Neuron (in vitro differentiated cells): ENCODE measurements around the gene NHERF1.

Experiments
- H2AFZ ChIP-seq: one replicate; pipeline ENCODE4 v1.6.1; 2013; ENCODE audit warnings: low read depth, mild to moderate bottlenecking, inconsistent platforms, low read length, moderate library complexity
- H3K27me3 ChIP-seq: one replicate; pipeline ENCODE4 v1.6.1; 2013; ENCODE audit warnings: low read length; ENCODE audit not compliant: insufficient read depth
- H3K36me3 ChIP-seq: one replicate; pipeline ENCODE4 v1.6.1; 2013; ENCODE audit warnings: low read length; ENCODE audit not compliant: insufficient read depth
- H3K4me1 ChIP-seq: one replicate; pipeline ENCODE4 v1.6.1; 2013; ENCODE audit warnings: low read length; ENCODE audit not compliant: insufficient read depth
- H3K4me3 ChIP-seq: 2 replicates; pipeline ENCODE4 v1.5.1; 2013; ENCODE audit warnings: mild to moderate bottlenecking, low read length, moderate library complexity
- H3K9me3 ChIP-seq: one replicate; pipeline ENCODE4 v1.6.1; 2013; ENCODE audit warnings: low read length

Gene NHERF1

GRCh38 chr17:74758848-74759168 is 10.4 kb downstream of the NHERF1 start:
- Histone ChIP-seq H3K4me1 (peaks cover 41% of the 10 kb centered on the region), H3K27me3 (no peaks in the 10 kb centered on the region), H2AFZ (no peak overlapping the region), H3K4me3 (no peak overlapping the region), H3K9me3 (no peaks in the 10 kb centered on the region), H3K36me3 (no peaks in the 10 kb centered on the region)

- Histone ChIP-seq H3K9me3 (no peaks in the 10 kb centered on the region), H2AFZ (no peak overlapping the region), H3K27me3 (no peaks in the 10 kb centered on the region), H3K4me1 (peaks cover 45% of the 10 kb centered on the region), H3K36me3 (no peaks in the 10 kb centered on the region), H3K4me3 (no peak overlapping the region)
Observed at GRCh38 chr17:74759243-74759801, 10.9 kb downstream of the NHERF1 start.

GRCh38 chr17:74759941-74760340 is 11.5 kb downstream of the NHERF1 start:
- Histone ChIP-seq H3K4me1 (peaks cover 51% of the 10 kb centered on the region), H3K9me3 (no peaks in the 10 kb centered on the region), H3K4me3 (no peak overlapping the region), H3K36me3 (no peaks in the 10 kb centered on the region), H3K27me3 (no peaks in the 10 kb centered on the region), H2AFZ (no peak overlapping the region)

- H3K9me3 ChIP-seq, result no peaks in the 10 kb centered on the region
- H2AFZ ChIP-seq, result no peak overlapping the region
- H3K27me3 ChIP-seq, result no peaks in the 10 kb centered on the region
- H3K36me3 ChIP-seq, result no peaks in the 10 kb centered on the region
- H3K4me3 ChIP-seq, result no peak overlapping the region
- H3K4me1 ChIP-seq, result peaks cover 53% of the 10 kb centered on the region
Observed at GRCh38 chr17:74760404-74761105, 12.1 kb downstream of the NHERF1 start.

- no peak overlapping the region for H2AFZ ChIP-seq
- H3K4me1 ChIP-seq, result peaks cover 53% of the 10 kb centered on the region
- H3K27me3 ChIP-seq, result no peaks in the 10 kb centered on the region
Observed at GRCh38 chr17:74761419-74761818, 13.0 kb downstream of the NHERF1 start.

GRCh38 chr17:74761931-74762330 is 13.5 kb downstream of the NHERF1 start:
- Histone ChIP-seq H3K4me3 (no peak overlapping the region), H3K9me3 (no peaks in the 10 kb centered on the region), H3K36me3 (no peaks in the 10 kb centered on the region), H3K4me1 (peaks cover 53% of the 10 kb centered on the region), H3K27me3 (no peaks in the 10 kb centered on the region), H2AFZ (no peak overlapping the region)

More at GRCh38 chr17:74761419-74761818, 13.0 kb downstream of the NHERF1 start:
- H3K9me3 ChIP-seq, result no peaks in the 10 kb centered on the region
- no peak overlapping the region for H3K4me3 ChIP-seq
- no peaks in the 10 kb centered on the region for H3K36me3 ChIP-seq

GRCh38 chr17:74763565-74764387 is 15.3 kb downstream of the NHERF1 start:
- Histone ChIP-seq H3K4me1 (peaks cover 53% of the 10 kb centered on the region), H3K9me3 (no peaks in the 10 kb centered on the region), H3K4me3 (no peak overlapping the region), H3K27me3 (no peaks in the 10 kb centered on the region), H3K36me3 (peaks cover 3% of the 10 kb centered on the region), H2AFZ (no peak overlapping the region)

- Histone ChIP-seq H3K4me3 (no peak overlapping the region), H3K9me3 (no peaks in the 10 kb centered on the region), H3K36me3 (peaks cover 9% of the 10 kb centered on the region), H3K4me1 (peaks cover 49% of the 10 kb centered on the region), H3K27me3 (no peaks in the 10 kb centered on the region), H2AFZ (no peak overlapping the region)
Observed at GRCh38 chr17:74764751-74765286, 16.4 kb downstream of the NHERF1 start.

- H3K4me1 ChIP-seq, result peaks cover 33% of the 10 kb centered on the region
- H3K36me3 ChIP-seq, result peaks cover 24% of the 10 kb centered on the region
- no peak overlapping the region for H3K4me3 ChIP-seq
- no peaks in the 10 kb centered on the region for H3K9me3 ChIP-seq
- H3K27me3 ChIP-seq, result no peaks in the 10 kb centered on the region
- H2AFZ ChIP-seq, result no peak overlapping the region
Observed at GRCh38 chr17:74766413-74766812, 18.0 kb downstream of the NHERF1 start.

- Histone ChIP-seq H2AFZ (no peak overlapping the region), H3K4me3 (no peak overlapping the region), H3K36me3 (peaks cover 31% of the 10 kb centered on the region), H3K4me1 (peaks cover 26% of the 10 kb centered on the region), H3K9me3 (no peaks in the 10 kb centered on the region), H3K27me3 (no peaks in the 10 kb centered on the region)
Observed at GRCh38 chr17:74767111-74767516, 18.7 kb downstream of the NHERF1 start.

GRCh38 chr17:74768069-74768762 is 19.8 kb downstream of the NHERF1 start:
- Histone ChIP-seq H2AFZ (no peak overlapping the region), H3K4me1 (peaks cover 18% of the 10 kb centered on the region), H3K27me3 (no peaks in the 10 kb centered on the region), H3K36me3 (peaks cover 42% of the 10 kb centered on the region), H3K4me3 (no peak overlapping the region), H3K9me3 (no peaks in the 10 kb centered on the region)

GRCh38 chr17:74768763-74769114 is 20.3 kb downstream of the NHERF1 start:
- Histone ChIP-seq H3K4me3 (no peak overlapping the region), H3K36me3 (peaks cover 45% of the 10 kb centered on the region), H3K9me3 (no peaks in the 10 kb centered on the region)

More at GRCh38 chr17:74768763-74769114, 20.3 kb downstream of the NHERF1 start:
- H3K4me1 ChIP-seq, result peaks cover 13% of the 10 kb centered on the region
- H2AFZ ChIP-seq, result no peak overlapping the region
- no peaks in the 10 kb centered on the region for H3K27me3 ChIP-seq
